Thoracic aorta (tissue), 2 donors: Measurements from ENCODE around the gene PCDH7. TPM values are rescaled to one million over a fixed set of nuclear protein-coding genes. Genes with fewer than 3 reads are reported as not detected.

Experiments used
- ATAC-seq: fragments of 150-250 bp; one replicate; pipeline ENCODE4 v1.8.0; 2017; ENCODE audit warnings: low read depth; ENCODE audit not compliant: insufficient number of reproducible peaks, low FRiP score
- DNase-seq: peaks from one replicate; pipeline ENCODE4 v3.0.0-alpha.2; 2020; ENCODE audit warnings: low spot score
- H3K27ac ChIP-seq, 2 donors: fragments of 200-600 bp; sonication (generic); 1 replicate in 1 of 2; 2 replicates in 1 of 2; pipeline ENCODE4 v1.5.1; 2016; ENCODE audit warnings: mild to moderate bottlenecking in 2 of 2, moderate library complexity in 2 of 2
- H3K27me3 ChIP-seq: fragments of 200-600 bp; sonication (generic); replicated peaks from 2 replicates; pipeline ENCODE4 v1.6.0; 2016; ENCODE audit warnings: mild to moderate bottlenecking; ENCODE audit not compliant: insufficient read depth
- H3K36me3 ChIP-seq: fragments of 200-600 bp; sonication (generic); one replicate; pipeline ENCODE4 v1.5.1; 2016
- H3K4me1 ChIP-seq, 2 donors: fragments of 200-600 bp; sonication (generic); 1 replicate in 1 of 2; 2 replicates in 1 of 2; pipeline versions ENCODE4 v1.5.1 to v1.6.0; 2016; ENCODE audit warnings: low read depth in 2 of 2, mild to moderate bottlenecking in 1 of 2; ENCODE audit not compliant: control insufficient read depth in 1 of 2
- H3K4me3 ChIP-seq: fragments of 200-600 bp; sonication (generic); 2 replicates; pipeline ENCODE4 v1.5.1; 2016; ENCODE audit warnings: mild to moderate bottlenecking
- H3K9me3 ChIP-seq: fragments of 200-600 bp; sonication (generic); 2 replicates; pipeline ENCODE4 v1.5.1; 2016
- total RNA-seq, 2 donors: library from RNA; depleted of rRNA; stranded (reverse); fragments of >200 nt; gene quantifications; one replicate each; pipeline versions ENCODE4 v1.1.0 to v1.2.3, GENCODE V29; 2016
- TF ChIP-seq, protein P1 (sequence below): fragments of 200-600 bp; sonication (generic); IDR thresholded peaks from one replicate; pipeline ENCODE4 v1.5.1; 2019; ENCODE audit warnings: antibody characterized with exemption

The PCDH7 gene
- total RNA-seq, 2 donors from 2014 or later, result 331 to 435 TPM

DNA sequence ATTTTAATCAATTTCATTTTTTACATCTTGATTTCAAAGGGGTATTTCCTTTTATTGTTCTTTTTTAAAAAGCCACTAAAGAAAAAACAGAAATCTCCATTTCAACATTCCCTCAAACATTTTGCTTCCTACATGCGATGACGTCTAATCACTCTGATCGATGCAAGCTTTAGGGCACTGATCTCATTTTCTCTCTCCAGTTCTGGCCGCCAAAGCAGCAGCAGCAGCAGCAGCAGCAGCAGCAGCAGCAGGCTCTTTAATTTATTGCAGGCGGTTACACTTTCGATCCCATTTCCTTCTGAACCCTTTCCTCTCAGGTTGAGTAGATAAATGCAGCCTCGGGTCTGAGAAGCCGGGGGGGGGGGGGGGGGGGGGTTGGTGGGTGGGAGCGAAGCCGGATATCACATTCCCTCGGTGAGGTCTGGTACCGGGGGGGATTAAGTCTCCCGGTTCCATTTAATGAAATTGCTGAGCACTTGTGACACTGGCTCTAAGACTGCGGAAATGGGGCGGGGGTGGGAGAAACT is 3.4 kb upstream of the PCDH7 start:
- Histone ChIP-seq H3K9me3 (no peaks in the 10 kb centered on the region), H3K27me3 (no peaks in the 10 kb centered on the region), H3K4me1 (no peaks in the 10 kb centered on the region), H3K4me3 (peak overlapping the region; percentile 83), H3K27ac (peak overlapping the region; percentile 94 to 96), H3K36me3 (no peaks in the 10 kb centered on the region)
- ATAC-seq, result no peak
- TF ChIP-seq, protein P1, sequence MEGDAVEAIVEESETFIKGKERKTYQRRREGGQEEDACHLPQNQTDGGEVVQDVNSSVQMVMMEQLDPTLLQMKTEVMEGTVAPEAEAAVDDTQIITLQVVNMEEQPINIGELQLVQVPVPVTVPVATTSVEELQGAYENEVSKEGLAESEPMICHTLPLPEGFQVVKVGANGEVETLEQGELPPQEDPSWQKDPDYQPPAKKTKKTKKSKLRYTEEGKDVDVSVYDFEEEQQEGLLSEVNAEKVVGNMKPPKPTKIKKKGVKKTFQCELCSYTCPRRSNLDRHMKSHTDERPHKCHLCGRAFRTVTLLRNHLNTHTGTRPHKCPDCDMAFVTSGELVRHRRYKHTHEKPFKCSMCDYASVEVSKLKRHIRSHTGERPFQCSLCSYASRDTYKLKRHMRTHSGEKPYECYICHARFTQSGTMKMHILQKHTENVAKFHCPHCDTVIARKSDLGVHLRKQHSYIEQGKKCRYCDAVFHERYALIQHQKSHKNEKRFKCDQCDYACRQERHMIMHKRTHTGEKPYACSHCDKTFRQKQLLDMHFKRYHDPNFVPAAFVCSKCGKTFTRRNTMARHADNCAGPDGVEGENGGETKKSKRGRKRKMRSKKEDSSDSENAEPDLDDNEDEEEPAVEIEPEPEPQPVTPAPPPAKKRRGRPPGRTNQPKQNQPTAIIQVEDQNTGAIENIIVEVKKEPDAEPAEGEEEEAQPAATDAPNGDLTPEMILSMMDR, result no peak
- DNase-seq, result no peak

DNA sequence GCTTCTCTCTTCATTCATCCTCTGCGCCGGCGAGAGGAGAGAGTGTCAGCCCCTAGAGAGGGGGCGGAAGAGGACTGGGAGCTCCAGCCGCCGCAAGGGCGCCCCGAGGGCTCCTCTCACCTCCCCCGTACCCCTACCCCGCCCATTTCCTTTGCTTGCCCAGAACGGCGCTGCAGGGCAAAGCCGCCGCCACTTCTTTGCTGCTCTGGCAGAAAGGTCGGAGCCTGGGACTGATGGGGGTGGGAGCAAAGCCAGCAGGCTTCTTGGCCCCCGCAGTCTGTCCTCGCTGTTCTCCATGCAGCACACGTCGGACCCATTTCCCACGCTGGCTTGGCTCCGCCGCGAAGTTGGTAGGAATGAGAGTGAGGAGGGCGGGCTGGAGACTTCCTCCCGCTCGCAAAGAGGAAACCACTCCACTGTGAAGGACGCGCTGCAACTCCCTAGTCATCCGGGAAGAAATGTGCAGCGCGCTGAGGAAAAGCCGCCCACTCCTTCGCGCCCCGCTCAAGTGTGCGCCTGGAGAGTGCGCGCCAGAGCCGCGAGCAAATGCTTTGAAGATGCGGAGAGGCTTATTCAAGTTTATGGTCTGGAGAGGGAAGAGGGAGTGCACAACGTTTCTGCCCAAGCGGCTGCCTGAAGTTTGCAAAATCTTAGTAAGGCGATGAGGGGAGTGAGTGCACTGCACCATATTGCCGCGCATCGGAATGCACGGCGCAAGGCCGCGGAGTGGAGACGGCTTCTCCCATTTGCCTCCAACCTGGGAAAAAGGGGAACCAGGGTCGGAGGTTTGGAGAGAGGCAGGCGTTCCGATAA is 2.8 kb upstream of the PCDH7 start:
- Histone ChIP-seq H3K27ac (peak overlapping the region; percentile 94 to 96), H3K27me3 (no peaks in the 10 kb centered on the region), H3K4me3 (peak overlapping the region; percentile 83), H3K4me1 (no peaks in the 10 kb centered on the region), H3K9me3 (no peaks in the 10 kb centered on the region), H3K36me3 (no peaks in the 10 kb centered on the region)
- ATAC-seq (no peak), DNase-seq (no peak)
- TF ChIP-seq, protein P1, result no peak

DNA sequence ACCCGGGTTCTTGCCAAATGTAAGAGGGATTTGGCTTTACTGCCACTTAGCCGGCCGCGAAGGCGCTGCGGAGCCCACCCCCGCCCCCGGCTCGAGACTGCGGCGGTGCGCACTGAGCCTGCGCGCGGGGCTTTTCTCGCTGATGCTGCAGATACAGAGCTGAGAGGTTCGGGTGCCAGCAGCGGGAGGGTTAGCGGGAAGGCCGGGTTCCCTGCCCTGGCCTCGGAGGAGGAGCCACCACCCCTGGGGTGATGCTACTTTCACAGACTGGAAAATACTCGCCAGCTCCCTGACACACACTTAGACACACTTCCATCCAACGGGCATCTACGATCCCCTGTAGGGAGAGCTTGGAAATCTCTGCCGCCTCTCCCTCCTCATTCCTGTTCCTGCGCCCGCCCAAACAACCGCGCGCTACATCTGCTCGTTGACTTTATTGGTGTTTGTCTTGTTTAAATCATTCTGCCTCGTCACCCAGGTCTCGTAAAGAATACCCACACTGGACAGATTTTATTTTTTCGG is 2.1 kb upstream of the PCDH7 start:
- ATAC-seq (no peak), DNase-seq (no peak)
- peak overlapping the region; percentile 94 to 96 for H3K27ac ChIP-seq
- no peaks in the 10 kb centered on the region for H3K27me3 ChIP-seq
- H3K36me3 ChIP-seq, result no peaks in the 10 kb centered on the region
- no peaks in the 10 kb centered on the region for H3K9me3 ChIP-seq
- TF ChIP-seq, protein P1, result no peak
- no peaks in the 10 kb centered on the region for H3K4me1 ChIP-seq
- peak overlapping the region; percentile 83 for H3K4me3 ChIP-seq

DNA sequence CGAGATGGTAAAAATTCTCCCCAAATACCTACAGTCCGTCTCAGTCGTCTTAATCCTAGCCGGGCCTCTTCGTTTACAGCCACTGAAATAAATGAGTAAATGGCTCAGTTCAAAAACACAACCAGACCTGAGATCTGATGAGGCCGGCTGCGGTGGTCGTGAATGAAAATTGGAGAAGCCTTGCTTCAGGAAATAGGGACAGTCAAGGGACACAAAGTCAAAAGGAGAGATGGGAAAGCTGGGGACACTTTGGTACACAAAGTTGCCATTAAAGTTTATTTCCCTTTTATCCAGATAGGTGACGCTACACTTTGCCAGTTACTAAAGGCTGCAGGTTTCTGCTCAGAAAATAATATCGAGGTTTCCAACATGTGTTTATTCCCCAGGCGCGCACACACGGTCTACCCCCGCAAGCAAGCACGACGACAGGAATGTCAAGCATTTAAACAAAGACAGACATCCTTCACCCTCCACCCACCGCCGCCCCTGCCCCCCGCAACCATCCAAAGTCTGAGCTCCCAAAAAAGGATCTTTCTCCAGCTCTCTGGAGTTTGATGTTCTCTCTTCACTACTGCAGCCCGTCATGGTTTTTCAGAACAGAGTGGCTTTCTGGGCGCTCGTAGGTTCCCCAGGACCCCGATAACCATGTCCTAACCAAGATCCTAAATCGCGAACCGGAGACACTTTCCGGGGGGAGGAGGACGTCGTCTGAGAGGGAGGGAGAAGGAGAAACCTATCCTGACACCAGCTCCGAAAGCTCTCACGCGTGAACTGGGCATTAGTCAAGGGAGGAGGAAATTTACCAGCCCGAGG is 1.3 kb upstream of the PCDH7 start:
- peak overlapping the region; percentile 83 for H3K4me3 ChIP-seq
- H3K9me3 ChIP-seq, result no peaks in the 10 kb centered on the region
- TF ChIP-seq, protein P1, result no peak
- no peak for DNase-seq
- no peaks in the 10 kb centered on the region for H3K36me3 ChIP-seq
- no peaks in the 10 kb centered on the region for H3K27me3 ChIP-seq
- peak overlapping the region; percentile 94 to 96 for H3K27ac ChIP-seq
- no peak for ATAC-seq
- no peaks in the 10 kb centered on the region for H3K4me1 ChIP-seq
